Measurements from ENCODE around the gene PELI2. TPM values are rescaled to one million over a fixed set of nuclear protein-coding genes. Genes with fewer than 3 reads are reported as not detected.

PELI2 gene
- total and polyA plus RNA-seq, 11 donors: 0.80 to 5.2 (median 3.3) TPM

DNA sequence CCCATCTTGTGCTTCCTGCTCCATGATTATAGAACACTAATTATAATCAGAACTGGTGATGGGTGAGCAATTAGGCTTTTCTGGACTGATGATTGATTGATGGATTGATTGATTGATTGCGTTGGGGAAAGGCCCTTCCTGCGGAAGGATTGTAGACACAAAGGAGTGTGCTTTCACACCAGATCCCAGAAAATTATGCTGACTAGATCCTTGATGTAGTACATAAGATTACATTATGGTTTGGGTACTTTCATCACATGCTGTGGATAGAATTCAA lies 8.4 kb downstream of the PELI2 start:
- Histone ChIP-seq H3K27ac (no peak overlapping the region), H3K27me3 (no peaks in the 10 kb centered on the region), H3K9me3 (no peaks in the 10 kb centered on the region), H3K4me3 (no peak overlapping the region), H3K36me3 (no peaks in the 10 kb centered on the region), H3K4me1 (peaks cover 0 to 39% (median 14%) of the 10 kb centered on the region in 12 donors)
- DNase-seq: no peak
- TF ChIP-seq, protein P1, sequence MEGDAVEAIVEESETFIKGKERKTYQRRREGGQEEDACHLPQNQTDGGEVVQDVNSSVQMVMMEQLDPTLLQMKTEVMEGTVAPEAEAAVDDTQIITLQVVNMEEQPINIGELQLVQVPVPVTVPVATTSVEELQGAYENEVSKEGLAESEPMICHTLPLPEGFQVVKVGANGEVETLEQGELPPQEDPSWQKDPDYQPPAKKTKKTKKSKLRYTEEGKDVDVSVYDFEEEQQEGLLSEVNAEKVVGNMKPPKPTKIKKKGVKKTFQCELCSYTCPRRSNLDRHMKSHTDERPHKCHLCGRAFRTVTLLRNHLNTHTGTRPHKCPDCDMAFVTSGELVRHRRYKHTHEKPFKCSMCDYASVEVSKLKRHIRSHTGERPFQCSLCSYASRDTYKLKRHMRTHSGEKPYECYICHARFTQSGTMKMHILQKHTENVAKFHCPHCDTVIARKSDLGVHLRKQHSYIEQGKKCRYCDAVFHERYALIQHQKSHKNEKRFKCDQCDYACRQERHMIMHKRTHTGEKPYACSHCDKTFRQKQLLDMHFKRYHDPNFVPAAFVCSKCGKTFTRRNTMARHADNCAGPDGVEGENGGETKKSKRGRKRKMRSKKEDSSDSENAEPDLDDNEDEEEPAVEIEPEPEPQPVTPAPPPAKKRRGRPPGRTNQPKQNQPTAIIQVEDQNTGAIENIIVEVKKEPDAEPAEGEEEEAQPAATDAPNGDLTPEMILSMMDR (IDR thresholded peaks at IDR 0.05): no peak
- TF ChIP-seq POLR2A (IDR thresholded peaks at IDR 0.05): no peak
- ATAC-seq: no peak
- intact Hi-C loops (cut with DNase I): loop anchor here in 1 of 10 donors (10.0 kb wide), 1 partner anchor 208 kb away; no protein-coding TSS in a partner anchor
- WGBS, 4 donors: 73 to 92% (median 88%) methylated on average over 2 of the region's 2 CpGs

DNA sequence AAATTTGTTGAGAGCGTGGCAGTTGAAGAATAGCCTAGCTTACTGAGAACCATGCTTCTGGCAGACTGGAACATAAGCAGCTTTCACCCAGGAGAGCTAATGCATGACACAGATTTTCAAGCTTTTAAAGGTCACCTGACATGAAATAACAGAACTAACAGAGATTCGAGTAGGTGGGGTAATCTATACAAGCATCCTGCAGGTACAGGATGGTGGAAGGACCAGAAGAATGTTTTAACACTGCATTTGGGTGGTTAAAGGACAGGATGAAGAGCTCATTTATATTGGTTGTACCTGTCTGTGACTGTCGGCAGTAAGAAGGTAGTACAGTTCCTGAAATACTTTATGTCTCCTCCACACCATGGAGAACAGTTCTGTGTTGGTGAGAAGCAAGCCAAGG lies 8.9 kb downstream of the PELI2 start:
- Histone ChIP-seq H3K27ac (no peak overlapping the region), H3K27me3 (no peaks in the 10 kb centered on the region), H3K4me1 (peaks cover 0 to 42% (median 15%) of the 10 kb centered on the region in 12 donors), H3K4me3 (no peak overlapping the region), H3K36me3 (no peaks in the 10 kb centered on the region), H3K9me3 (no peaks in the 10 kb centered on the region)
- TF ChIP-seq POLR2A (IDR thresholded peaks at IDR 0.05): no peak
- TF ChIP-seq, protein P1 (IDR thresholded peaks at IDR 0.05): no peak
- 86 to 93% (median 89%) methylated on average over 3 of the region's 3 CpGs for WGBS, 4 donors
- no peak for ATAC-seq
- intact Hi-C loops (cut with DNase I): loop anchor here in 1 of 10 donors (10.0 kb wide), 1 partner anchor 208 kb away; no protein-coding TSS in a partner anchor
- DNase-seq: no peak

DNA sequence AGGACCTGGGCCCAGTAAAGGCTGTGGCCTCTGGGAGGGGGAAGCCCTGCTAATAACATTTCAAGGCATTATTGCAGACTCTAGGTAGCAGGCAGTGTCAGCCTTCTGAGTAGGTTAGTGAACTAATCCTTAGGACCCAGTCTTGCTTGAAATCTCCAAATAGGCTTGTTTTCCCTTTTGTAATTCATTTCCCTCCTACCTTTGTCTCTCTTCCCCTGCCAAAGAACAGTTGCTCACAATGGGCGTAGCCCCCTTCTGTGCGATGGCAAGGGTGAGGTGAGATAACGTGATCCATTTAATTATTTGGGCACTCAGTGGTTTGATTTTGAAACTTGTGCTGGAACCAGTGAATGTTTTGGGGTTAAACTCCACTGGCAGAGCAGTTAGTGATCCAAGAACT lies 10.9 kb downstream of the PELI2 start:
- H3K36me3 ChIP-seq: no peaks in the 10 kb centered on the region
- H3K27me3 ChIP-seq: no peaks in the 10 kb centered on the region
- no peak overlapping the region for H3K27ac ChIP-seq
- intact Hi-C loops (cut with DNase I): loop anchor here in 1 of 10 donors (10.0 kb wide), 1 partner anchor 206 kb away; no protein-coding TSS in a partner anchor
- DNase-seq (no peak), ATAC-seq (no peak)
- no peaks in the 10 kb centered on the region for H3K9me3 ChIP-seq
- WGBS, 4 donors: 81 to 87% (median 81%) methylated on average over 3 of the region's 3 CpGs
- H3K4me1 ChIP-seq: peaks cover 0 to 47% (median 17%) of the 10 kb centered on the region in 12 donors
- no peak for TF ChIP-seq POLR2A (IDR thresholded peaks at IDR 0.05)
- TF ChIP-seq, protein P1 (IDR thresholded peaks at IDR 0.05): no peak
- H3K4me3 ChIP-seq: no peak overlapping the region

DNA sequence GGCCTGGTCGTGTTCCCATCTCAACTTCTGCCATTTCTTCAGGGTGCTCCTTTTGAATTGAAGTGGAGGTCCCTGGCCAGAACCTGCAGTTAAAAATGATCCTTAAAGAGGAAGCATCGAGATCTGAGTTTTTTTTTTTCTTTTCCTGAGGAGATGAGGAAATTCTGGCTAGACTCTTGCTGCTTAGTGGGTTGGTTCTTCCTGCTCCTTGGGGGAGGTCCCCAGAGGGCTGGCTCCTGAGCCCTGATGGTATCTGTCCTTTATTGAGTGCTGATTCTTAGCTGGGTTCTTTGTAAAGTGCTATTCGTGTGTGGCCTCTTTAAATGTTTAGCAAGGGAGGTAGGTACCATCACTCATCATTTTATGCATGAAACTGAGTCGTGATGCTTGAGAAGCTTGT lies 11.7 kb downstream of the PELI2 start:
- H3K4me1 ChIP-seq: peaks cover 0 to 46% (median 17%) of the 10 kb centered on the region in 12 donors
- H3K36me3 ChIP-seq: no peaks in the 10 kb centered on the region
- H3K9me3 ChIP-seq: no peaks in the 10 kb centered on the region
- TF ChIP-seq POLR2A (IDR thresholded peaks at IDR 0.05): no peak
- TF ChIP-seq, protein P1 (IDR thresholded peaks at IDR 0.05): no peak
- no peaks in the 10 kb centered on the region for H3K27me3 ChIP-seq
- WGBS, 4 donors: 29 to 49% (median 42%) methylated on average over 4 of the region's 4 CpGs
- intact Hi-C loops (cut with DNase I): loop anchor here in 1 of 10 donors (10.0 kb wide), 1 partner anchor 205 kb away; no protein-coding TSS in a partner anchor
- peak; percentile 27 to 67 (median 50) for DNase-seq
- ATAC-seq: peak in 3 of 4 donors; percentile 68 to 84 (median 77)
- no peak overlapping the region for H3K4me3 ChIP-seq
- no peak overlapping the region for H3K27ac ChIP-seq
